HepG2 (cell line): Measurements from ENCODE around the gene MBTD1. TPM values are rescaled to one million over a fixed set of nuclear protein-coding genes. Genes with fewer than 3 reads are reported as not detected.

Experiments
- AGO1 ChIP-seq: fragments of 200-400 bp; formaldehyde crosslinking; IDR thresholded peaks from 2 replicates; pipeline ENCODE4 v1.6.1; 2017; ENCODE audit warnings: mild to moderate bottlenecking, low read depth, low read length, moderate library complexity; ENCODE audit not compliant: poor library complexity, severe bottlenecking
- BRD4 ChIP-seq: sonication (generic); formaldehyde crosslinking; IDR thresholded peaks from 2 replicates; pipeline ENCODE4 v1.4.0; 2020; ENCODE audit warnings: missing genetic modification reagents
- HNRNPL ChIP-seq: fragments of 200-400 bp; formaldehyde crosslinking; IDR thresholded peaks from 2 replicates; pipeline ENCODE4 v1.6.1; 2017; ENCODE audit warnings: mild to moderate bottlenecking, low read depth, low read length
- IKZF1 ChIP-seq: fragments of 450-650 bp; IDR thresholded peaks from 2 replicates; pipeline ENCODE4 v1.7.1; 2016
- KDM2A ChIP-seq: sonication (generic); formaldehyde crosslinking; IDR thresholded peaks from 2 replicates; pipeline ENCODE4 v1.4.0; 2020; ENCODE audit warnings: low read depth, missing genetic modification reagents, borderline replicate concordance
- MAZ ChIP-seq, 2 experiments: sonication (generic) in 1 of 2; formaldehyde crosslinking in 1 of 2; IDR thresholded peaks; 2 replicates each; pipeline versions ENCODE4 v1.5.0 to v1.6.1; 2012 to 2020; ENCODE audit warnings: low read depth in 2 of 2, mild to moderate bottlenecking in 2 of 2, borderline replicate concordance in 1 of 2, improper control_type of control experiment in 1 of 2, low read length in 1 of 2, missing genetic modification reagents in 1 of 2, moderate library complexity in 1 of 2
- NR2F2 ChIP-seq: IDR thresholded peaks from 2 replicates; pipeline ENCODE4 v1.6.1; 2012; ENCODE audit warnings: low read depth, inconsistent platforms, borderline replicate concordance
- PBX2 ChIP-seq: IDR thresholded peaks from 2 replicates; pipeline ENCODE4 v1.6.1; 2016; ENCODE audit warnings: control low read depth
- RARA ChIP-seq: IDR thresholded peaks from 2 replicates; pipeline ENCODE4 v1.6.1; 2016; ENCODE audit warnings: missing genetic modification reagents, missing compliant biosample characterization
- SALL1 ChIP-seq: sonication (generic); formaldehyde crosslinking; IDR thresholded peaks from 2 replicates; pipeline ENCODE4 v1.8.0; 2022; ENCODE audit warnings: mild to moderate bottlenecking, missing genetic modification reagents
- SETDB1 ChIP-seq: sonication (generic); formaldehyde crosslinking; IDR thresholded peaks from 2 replicates; pipeline ENCODE4 v1.5.1; 2020; ENCODE audit warnings: missing genetic modification reagents, mild to moderate bottlenecking, borderline replicate concordance
- SNAI1 ChIP-seq: sonication (generic); formaldehyde crosslinking; IDR thresholded peaks from 2 replicates; pipeline ENCODE4 v1.5.0; 2020; ENCODE audit warnings: mild to moderate bottlenecking, missing genetic modification reagents, borderline replicate concordance
- TFE3 ChIP-seq: IDR thresholded peaks from 2 replicates; pipeline ENCODE4 v1.6.1; 2016
- TGIF2 ChIP-seq: IDR thresholded peaks from 2 replicates; pipeline ENCODE4 v1.6.1; 2016; ENCODE audit warnings: control low read depth, missing compliant biosample characterization
- ZBTB34 ChIP-seq: sonication (generic); formaldehyde crosslinking; IDR thresholded peaks from 2 replicates; pipeline ENCODE4 v1.8.0; 2022; ENCODE audit warnings: mild to moderate bottlenecking, missing genetic modification reagents
- ZFP82 ChIP-seq: sonication (generic); formaldehyde crosslinking; IDR thresholded peaks from 2 replicates; pipeline ENCODE4 v1.5.1; 2020; ENCODE audit warnings: mild to moderate bottlenecking, missing genetic modification reagents, borderline replicate concordance
- ZFP90 ChIP-seq: sonication (generic); formaldehyde crosslinking; IDR thresholded peaks from 2 replicates; pipeline ENCODE4 v1.8.0; 2022; ENCODE audit warnings: missing genetic modification reagents, mild to moderate bottlenecking, inconsistent platforms, borderline replicate concordance
- ZMYM2 ChIP-seq: sonication (generic); formaldehyde crosslinking; IDR thresholded peaks from 2 replicates; pipeline ENCODE4 v1.8.0; 2022; ENCODE audit warnings: mild to moderate bottlenecking, missing genetic modification reagents
- ZNF235 ChIP-seq: sonication (generic); formaldehyde crosslinking; IDR thresholded peaks from 2 replicates; pipeline ENCODE4 v1.8.1; 2023; ENCODE audit warnings: mild to moderate bottlenecking, missing genetic modification reagents, borderline replicate concordance
- ZNF501 ChIP-seq: sonication (generic); formaldehyde crosslinking; IDR thresholded peaks from 2 replicates; pipeline ENCODE4 v1.5.1; 2020; ENCODE audit warnings: mild to moderate bottlenecking, moderate library complexity, missing genetic modification reagents
- ZNF510 ChIP-seq: sonication (generic); formaldehyde crosslinking; IDR thresholded peaks from 2 replicates; pipeline ENCODE4 v1.4.0; 2020; ENCODE audit warnings: low read depth, mild to moderate bottlenecking, missing genetic modification reagents
- ZNF589 ChIP-seq: sonication (generic); formaldehyde crosslinking; conservative IDR thresholded peaks from 2 replicates; pipeline ENCODE4 v1.8.0; 2022; ENCODE audit warnings: mild to moderate bottlenecking, moderate library complexity, missing genetic modification reagents
- ZNF619 ChIP-seq: sonication (generic); formaldehyde crosslinking; IDR thresholded peaks from 2 replicates; pipeline ENCODE4 v1.4.0; 2020; ENCODE audit warnings: mild to moderate bottlenecking, missing genetic modification reagents
- ZNF879 ChIP-seq: sonication (generic); formaldehyde crosslinking; IDR thresholded peaks from 2 replicates; pipeline ENCODE4 v1.8.1; 2023; ENCODE audit warnings: missing genetic modification reagents
- polyA plus RNA-seq, 8 experiments: library from polyadenylated mRNA; depleted of rRNA in 3 of 8; stranded (reverse) in 7 of 8; unstranded in 1 of 8; fragments of >200 nt; fragmentation: Illumina TruSeq in 4 of 8; extraction: Trizol in 4 of 8; gene quantifications; 2 replicates each; pipeline versions ENCODE4 v1.2.1 to v1.2.3, GENCODE V29; 2011 to 2016; ENCODE audit warnings: low read depth in 4 of 8, missing spikeins in 1 of 8, mixed read lengths in 1 of 8; ENCODE audit not compliant: insufficient read depth in 1 of 8
- total RNA-seq, 5 experiments: library from RNA; depleted of rRNA; stranded (reverse); fragments of >200 nt; fragmentation: Illumina TruSeq; extraction: Trizol; gene quantifications; 2 replicates each; pipeline ENCODE4 v1.2.3, GENCODE V29; 2016; ENCODE audit warnings: low read depth in 1 of 5

Gene MBTD1
- total and polyA plus RNA-seq, 2 of the 13 experiments (the other 11 are each of a cell fraction or from before 2014, with no cell fraction given) = 20.9 TPM

- TF ChIP-seq PBX2 (CRISPR knock-in tag) (no peak), ZNF501 (CRISPR knock-in tag) (peak; percentile 96), BRD4 (CRISPR knock-in tag) (no peak; the same call in 1 of the 2 replicates), ZNF879 (CRISPR knock-in tag) (peak; percentile 50; the same call in 1 of the 2 replicates), TGIF2 (CRISPR knock-in tag) (peak; percentile 31), ZBTB34 (0 out of 2 replicates have a peak, but pooled peaks have one; percentile 56), ZNF589 (CRISPR knock-in tag) (no peak; the same call in 1 of the 2 replicates), SETDB1 (CRISPR knock-in tag) (no peak), NR2F2 (peak; percentile 59; the same call in 1 of the 2 replicates), ZNF235 (peak; percentile 57; the same call in 1 of the 2 replicates), TFE3 (CRISPR knock-in tag) (peak; percentile 93), ZNF619 (CRISPR knock-in tag) (no peak; the same call in 1 of the 2 replicates), SNAI1 (no peak), MAZ (IDR thresholded peaks at IDR 0.05; ENCODE audit: borderline replicate concordance, low read depth, low read length) (peak; percentile 99), MAZ (CRISPR knock-in tag; IDR thresholded peaks at IDR 0.05; ENCODE audit: low read depth) (peak; percentile 96), KDM2A (CRISPR knock-in tag) (peak; percentile 87), RARA (CRISPR knock-in tag) (no peak; the same call in 1 of the 2 replicates), ZFP82 (CRISPR knock-in tag) (peak; percentile 100), AGO1 (peak; percentile 76), SALL1 (CRISPR knock-in tag) (peak; percentile 91), IKZF1 (no peak), ZFP90 (CRISPR knock-in tag) (peak; percentile 83; the same call in 1 of the 2 replicates), ZNF510 (CRISPR knock-in tag) (peak; percentile 94; the same call in 1 of the 2 replicates), HNRNPL (no peak), ZMYM2 (CRISPR knock-in tag) (no peak)
Observed at GRCh38 chr17:51260237-51261023, 581 bp upstream of the MBTD1 start, which contains the start of gene UTP18 (continued).
